Esophagus squamous epithelium (tissue), 4 donors: ENCODE data around the gene GFRA3.
"Not testable (repeated sequence)": the region's sequence is repeated elsewhere in the genome, so short reads cannot be mapped to it uniquely, and the experiment has no call there.

ENCODE experiments used
- POLR2A ChIP-seq, 4 donors: fragments of 450-650 bp; IDR thresholded peaks; one replicate each; pipeline ENCODE4 v1.6.1; 2017; ENCODE audit warnings: antibody characterized with exemption in 4 of 4, mild to moderate bottlenecking in 4 of 4, moderate library complexity in 3 of 4
- TF ChIP-seq, protein P1 (sequence below), 6 experiments: fragments of 450-650 bp in 4 of 6; fragments of 200-600 bp in 2 of 6; sonication (generic) in 2 of 6; IDR thresholded peaks; one replicate each; pipeline ENCODE4 v1.5.1; 2016 to 2019; ENCODE audit warnings: antibody characterized with exemption in 6 of 6, mild to moderate bottlenecking in 4 of 6, moderate library complexity in 4 of 6

DNA sequence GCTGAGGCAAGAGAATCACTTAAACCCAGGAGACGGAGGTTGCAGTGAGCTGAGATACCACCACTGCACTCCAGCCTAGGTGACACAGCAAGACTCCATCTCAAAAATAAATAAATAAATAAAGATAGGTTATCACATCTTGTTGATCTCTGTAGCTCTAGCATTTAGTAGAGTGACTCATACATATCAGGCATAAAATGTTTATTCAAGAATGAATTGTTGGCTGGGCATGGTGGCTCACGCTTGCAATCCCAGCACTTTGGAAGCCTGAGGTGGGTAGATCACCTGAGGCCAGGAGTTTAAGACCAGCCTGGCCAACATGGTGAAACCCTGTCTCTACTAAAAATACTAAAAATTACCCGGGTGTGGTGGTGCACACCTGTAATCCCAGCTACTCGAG is 43.8 kb upstream of the GFRA3 start:
- TF ChIP-seq POLR2A (IDR thresholded peaks at IDR 0.05), result not testable (repeated sequence)
- TF ChIP-seq, protein P1, sequence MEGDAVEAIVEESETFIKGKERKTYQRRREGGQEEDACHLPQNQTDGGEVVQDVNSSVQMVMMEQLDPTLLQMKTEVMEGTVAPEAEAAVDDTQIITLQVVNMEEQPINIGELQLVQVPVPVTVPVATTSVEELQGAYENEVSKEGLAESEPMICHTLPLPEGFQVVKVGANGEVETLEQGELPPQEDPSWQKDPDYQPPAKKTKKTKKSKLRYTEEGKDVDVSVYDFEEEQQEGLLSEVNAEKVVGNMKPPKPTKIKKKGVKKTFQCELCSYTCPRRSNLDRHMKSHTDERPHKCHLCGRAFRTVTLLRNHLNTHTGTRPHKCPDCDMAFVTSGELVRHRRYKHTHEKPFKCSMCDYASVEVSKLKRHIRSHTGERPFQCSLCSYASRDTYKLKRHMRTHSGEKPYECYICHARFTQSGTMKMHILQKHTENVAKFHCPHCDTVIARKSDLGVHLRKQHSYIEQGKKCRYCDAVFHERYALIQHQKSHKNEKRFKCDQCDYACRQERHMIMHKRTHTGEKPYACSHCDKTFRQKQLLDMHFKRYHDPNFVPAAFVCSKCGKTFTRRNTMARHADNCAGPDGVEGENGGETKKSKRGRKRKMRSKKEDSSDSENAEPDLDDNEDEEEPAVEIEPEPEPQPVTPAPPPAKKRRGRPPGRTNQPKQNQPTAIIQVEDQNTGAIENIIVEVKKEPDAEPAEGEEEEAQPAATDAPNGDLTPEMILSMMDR (IDR thresholded peaks at IDR 0.05), result not testable (repeated sequence)
